DMS 273 (cell line): ENCODE measurements around the gene USP7.
"Not testable (repeated sequence)": the region's sequence is repeated elsewhere in the genome, so short reads cannot be mapped to it uniquely, and the experiment has no call there.

Experiments
- DNase-seq: peaks from one replicate; lab custom pipeline; 2025; ENCODE audit not compliant: unreplicated experiment; lab: John Stamatoyannopoulos, UW

The USP7 gene

DNA sequence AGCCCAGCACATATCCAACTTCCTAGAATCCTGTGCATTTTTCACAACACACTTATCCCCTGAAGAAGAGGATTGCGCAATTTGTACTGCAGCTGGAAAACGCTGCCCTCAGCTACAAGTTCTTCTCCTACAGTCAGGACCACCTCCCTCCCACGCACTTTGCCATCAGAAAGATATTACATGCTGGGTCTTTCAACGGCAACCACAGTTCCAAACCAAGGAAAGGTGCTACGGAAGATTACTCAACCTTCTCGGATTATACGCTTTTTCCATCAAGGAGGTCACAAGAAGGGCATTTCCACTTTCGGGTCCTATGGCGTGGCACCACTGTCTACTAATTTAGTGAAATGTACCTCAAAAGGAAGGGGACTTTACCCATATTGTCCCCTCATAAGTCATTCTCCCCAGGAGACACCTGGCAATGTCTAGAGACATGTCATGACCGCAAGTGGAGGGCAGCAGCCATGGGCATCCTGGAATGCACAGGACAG lies 35.2 kb downstream of the USP7 start:
- no peak for DNase-seq

- no peak for DNase-seq
Observed at GRCh38 chr16:8926827-8927226, 36.9 kb downstream of the USP7 start.

- no peak for DNase-seq
Observed at GRCh38 chr16:8925455-8925854, 38.3 kb downstream of the USP7 start.

DNA sequence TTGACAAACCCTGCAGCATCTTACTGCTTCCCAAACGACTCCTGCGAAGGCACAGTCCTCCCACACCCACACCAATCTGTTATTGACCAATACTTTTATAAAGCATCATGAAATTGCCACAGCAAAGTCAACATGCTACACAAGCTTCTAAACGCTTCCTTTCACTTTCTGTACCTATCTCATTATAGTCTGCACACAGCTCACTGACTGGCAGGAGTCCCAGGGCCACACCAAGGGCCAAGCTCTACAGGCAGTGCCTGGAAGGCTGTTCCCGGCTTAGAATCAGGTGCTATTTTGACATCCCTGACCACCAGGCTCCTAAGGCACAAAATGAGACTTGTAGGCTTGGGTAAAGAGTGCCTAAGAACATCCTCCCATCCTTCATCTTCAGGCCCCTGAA lies 39.5 kb downstream of the USP7 start:
- no peak for DNase-seq

GRCh38 chr16:8923199-8923598 lies 40.5 kb downstream of the USP7 start:
- no peak for DNase-seq

- no peak for DNase-seq
Observed at GRCh38 chr16:8921347-8921984, 42.2 kb downstream of the USP7 start.

- DNase-seq = no peak
Observed at GRCh38 chr16:8920645-8921346, 42.9 kb downstream of the USP7 start.

DNA sequence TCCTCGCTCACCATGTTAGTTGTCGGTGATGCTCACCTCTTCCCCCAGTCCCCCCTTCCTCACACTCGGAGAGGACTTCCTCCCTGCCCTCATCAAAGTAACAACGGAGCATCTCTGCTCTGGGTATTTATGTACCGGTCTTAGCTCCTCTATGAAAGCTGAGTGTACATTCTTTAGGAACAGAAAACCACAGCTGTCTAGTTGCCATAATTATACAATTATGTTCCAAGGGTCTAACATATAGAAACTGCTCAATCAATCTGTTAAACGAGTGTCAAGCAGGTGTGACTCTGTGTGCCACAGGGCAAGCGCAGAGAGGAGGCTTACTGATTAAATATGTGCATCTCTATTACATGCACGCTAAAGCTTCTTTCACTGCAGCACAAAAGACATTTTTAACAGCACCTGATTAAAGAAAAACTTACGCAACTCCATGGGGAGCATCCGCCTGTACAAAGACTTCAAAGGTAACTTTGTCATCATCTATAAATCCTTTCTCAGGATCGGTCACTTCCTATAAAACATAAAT lies 43.7 kb downstream of the USP7 start:
- DNase-seq = no peak

DNA sequence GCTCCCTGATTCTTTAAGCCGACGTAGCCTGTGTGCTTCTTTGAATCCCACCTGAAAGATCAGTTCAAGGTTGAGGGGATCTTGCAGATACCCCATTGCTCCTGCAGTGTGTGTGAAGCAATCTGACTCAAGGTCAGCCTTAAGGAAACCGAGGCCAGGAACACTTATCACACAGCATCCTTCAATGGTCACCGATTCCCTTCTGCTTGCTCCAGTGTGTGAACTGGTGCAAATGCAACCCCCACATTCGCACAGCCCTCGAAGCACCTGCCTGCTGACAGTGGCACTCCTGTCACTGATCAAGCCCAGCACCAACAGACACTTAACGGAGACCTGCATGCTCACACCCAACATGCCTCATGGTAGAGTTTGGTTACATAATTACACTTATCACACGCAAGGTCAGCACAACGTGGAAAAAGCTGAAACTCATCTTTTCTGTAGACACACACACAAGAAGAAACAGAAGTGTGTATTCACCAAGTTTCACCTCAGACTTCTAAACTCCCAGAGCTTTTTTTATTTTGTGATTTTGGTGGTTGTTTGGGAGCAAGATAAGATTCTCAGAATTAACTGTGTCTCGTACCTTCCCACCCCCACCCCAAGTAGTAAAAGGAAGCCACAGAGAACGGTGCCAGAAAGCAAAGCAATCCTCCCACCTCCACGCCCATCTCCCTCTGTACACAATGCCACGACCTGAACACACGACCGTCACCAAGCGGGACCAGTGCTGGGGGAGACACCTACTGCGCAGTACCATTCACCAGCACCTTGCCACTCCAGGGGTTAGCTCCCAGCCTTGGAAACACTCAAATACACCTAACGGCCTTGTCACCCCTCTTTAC lies 44.4 kb downstream of the USP7 start:
- no peak for DNase-seq

GRCh38 chr16:8917336-8917735 lies 46.4 kb downstream of the USP7 start:
- DNase-seq = not testable (repeated sequence)

DNA sequence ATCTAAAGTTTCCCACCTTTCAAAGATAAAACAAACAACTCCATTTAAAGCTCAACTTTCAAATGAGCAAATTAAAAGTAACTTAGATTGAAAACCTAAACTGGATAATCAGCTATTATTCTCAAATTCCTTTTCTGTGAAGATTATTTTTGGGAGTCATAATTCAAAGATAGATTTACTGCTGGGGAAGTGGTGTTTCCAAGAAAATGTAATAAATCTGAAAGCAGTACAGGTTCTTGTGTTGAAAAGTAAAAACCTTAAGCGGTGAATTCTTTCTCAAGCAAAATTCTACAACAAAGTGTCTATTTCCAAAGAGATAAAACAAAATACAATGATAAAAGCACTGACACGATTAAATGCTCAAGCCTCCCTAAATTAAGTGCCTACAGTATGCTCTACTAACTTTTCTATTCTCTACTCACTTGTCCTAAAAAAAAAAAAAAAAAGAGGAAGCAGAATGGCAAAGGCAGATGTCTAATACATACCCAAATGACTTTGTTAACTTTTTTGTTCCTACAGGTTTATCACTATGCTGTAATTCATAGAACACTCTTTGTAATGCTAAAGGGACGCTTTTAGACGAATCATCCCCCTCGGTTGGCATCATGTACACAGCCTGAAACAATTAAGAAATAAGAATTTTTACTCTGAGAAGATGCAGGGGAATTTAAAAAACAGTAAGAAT lies 47.0 kb downstream of the USP7 start:
- no peak for DNase-seq

DNA sequence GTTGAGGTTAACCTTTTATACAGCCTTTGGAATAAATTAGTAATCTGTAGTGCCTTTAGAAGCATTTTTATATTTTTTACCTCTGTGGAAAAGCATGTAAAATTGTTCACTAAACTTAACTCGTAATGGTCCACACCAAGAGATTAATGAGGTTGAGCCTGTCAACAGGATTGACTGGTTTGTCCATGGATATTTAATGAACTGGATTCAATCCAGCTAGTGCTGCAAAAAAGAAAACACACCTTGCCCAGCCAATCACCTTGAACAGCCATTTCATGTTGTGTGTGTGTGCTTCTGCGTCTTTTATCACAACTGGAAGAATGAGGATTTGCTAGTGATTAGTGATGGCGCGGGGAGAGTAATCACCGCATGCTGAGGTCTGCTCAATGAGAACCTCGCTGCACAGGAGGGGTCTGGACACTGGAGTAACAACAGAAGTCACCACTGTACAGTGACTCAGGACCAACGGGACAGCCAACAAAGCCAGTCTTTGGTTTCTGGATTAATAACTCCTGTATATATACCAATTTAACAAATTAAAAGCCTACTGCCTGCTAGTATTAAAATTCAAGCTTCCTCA lies 47.9 kb downstream of the USP7 start:
- no peak for DNase-seq

GRCh38 chr16:8914098-8914497 lies 49.6 kb downstream of the USP7 start:
- DNase-seq = no peak

- no peak for DNase-seq
Observed at GRCh38 chr16:8912793-8913192, 50.9 kb downstream of the USP7 start.

DNA sequence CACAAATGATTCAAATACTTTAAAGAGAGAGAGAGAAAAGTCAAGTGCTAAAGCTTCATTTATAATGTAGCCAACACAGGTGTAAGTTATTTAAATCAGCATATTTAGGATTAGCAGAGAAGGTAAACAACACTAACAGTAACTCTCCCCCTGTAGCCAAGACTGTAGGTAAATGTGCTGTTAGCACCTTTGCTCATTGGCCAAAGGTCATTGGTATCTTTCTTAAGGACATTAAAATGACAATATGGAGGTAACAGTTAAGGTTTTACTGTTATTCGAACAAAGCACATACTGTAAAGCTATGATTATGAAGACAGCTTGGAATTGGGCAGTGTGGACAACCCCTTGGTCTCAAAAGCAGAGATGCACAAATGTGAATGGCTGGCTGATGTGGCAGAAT lies 52.9 kb downstream of the USP7 start:
- DNase-seq = no peak

GRCh38 chr16:8908810-8909468 lies 54.8 kb downstream of the USP7 start:
- DNase-seq = no peak

- no peak for DNase-seq
Observed at GRCh38 chr16:8907096-8907495, 56.6 kb downstream of the USP7 start.

DNA sequence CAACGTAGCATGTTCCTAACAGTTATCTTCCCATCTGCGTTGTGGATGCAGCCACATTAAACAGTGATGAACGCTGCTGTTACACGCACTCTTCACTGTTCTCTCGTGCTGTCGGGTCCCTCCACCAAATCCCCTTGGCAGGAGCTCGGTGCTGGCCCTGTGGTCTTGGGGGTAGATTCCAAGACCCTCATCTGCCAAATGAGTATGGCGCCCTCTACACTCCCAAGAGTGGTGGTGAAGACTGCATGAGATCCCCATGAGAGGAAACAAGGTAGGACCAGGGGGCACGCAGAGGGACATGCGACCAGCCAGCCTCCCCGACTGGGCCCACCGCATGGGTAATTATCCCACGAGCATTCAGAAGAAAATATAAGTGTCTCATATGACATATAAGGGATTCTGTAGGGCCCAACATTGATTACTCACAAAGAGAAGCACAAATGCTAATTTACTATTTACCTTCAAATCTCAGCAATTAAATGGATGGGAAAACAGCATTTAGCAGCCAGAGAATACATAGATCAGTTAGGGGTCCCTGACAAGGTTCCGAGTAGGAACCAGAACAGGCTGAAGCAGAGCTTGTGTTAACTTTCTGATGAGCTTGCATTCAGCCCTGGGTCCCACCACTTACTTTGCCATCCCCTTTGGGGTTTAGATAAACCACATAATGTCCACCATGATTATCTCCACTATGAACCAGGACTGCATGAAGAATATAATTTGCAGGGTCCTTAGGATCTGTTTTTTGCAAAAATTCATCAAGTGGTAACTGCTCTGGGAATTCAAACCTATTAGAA lies 57.7 kb downstream of the USP7 start:
- DNase-seq = peak; percentile 26

- DNase-seq = peak; percentile 60
Observed at GRCh38 chr16:8905168-8905762, 58.4 kb downstream of the USP7 start.
